Osteocyte (in vitro differentiated cells): ENCODE measurements around the gene FECH. TPM values are rescaled to one million over a fixed set of nuclear protein-coding genes. Genes with fewer than 3 reads are reported as not detected.

ENCODE experiments used
- DNase-seq: peaks from one replicate; pipeline ENCODE4 v3.0.0; 2021; ENCODE audit warnings: mixed read lengths; ENCODE audit not compliant: unreplicated experiment; ENCODE audit errors: extremely low spot score
- H3K27ac Mint-ChIP-seq: one replicate; pipeline ENCODE4 v1.8.0; 2021; ENCODE audit warnings: mild to moderate bottlenecking, mixed read lengths; ENCODE audit not compliant: unreplicated experiment
- H3K27me3 Mint-ChIP-seq: one replicate; pipeline ENCODE4 v1.8.0; 2021; ENCODE audit warnings: mixed read lengths; ENCODE audit not compliant: unreplicated experiment
- H3K36me3 Mint-ChIP-seq: one replicate; pipeline ENCODE4 v1.8.0; 2021; ENCODE audit warnings: mixed read lengths; ENCODE audit not compliant: unreplicated experiment
- H3K4me1 Mint-ChIP-seq: one replicate; pipeline ENCODE4 v1.8.0; 2021; ENCODE audit warnings: mixed read lengths; ENCODE audit not compliant: unreplicated experiment
- H3K4me3 Mint-ChIP-seq: one replicate; pipeline ENCODE4 v1.8.0; 2021; ENCODE audit warnings: mild to moderate bottlenecking, moderate library complexity, mixed read lengths; ENCODE audit not compliant: unreplicated experiment
- H3K9me3 Mint-ChIP-seq: one replicate; pipeline ENCODE4 v1.8.0; 2021; ENCODE audit warnings: mixed read lengths; ENCODE audit not compliant: unreplicated experiment
- total RNA-seq: library from RNA; stranded (reverse); gene quantifications from 2 replicates; pipeline ENCODE4 v1.2.1, GENCODE V29; 2021
- TF ChIP-seq, protein P1 (sequence below): fragments of 200-600 bp; sonication (generic); IDR thresholded peaks from 2 replicates; pipeline ENCODE4 v1.5.0; 2021; ENCODE audit warnings: antibody characterized with exemption, mild to moderate bottlenecking, moderate library complexity

The FECH gene
- total RNA-seq, 1 donor from 2014 or later = 31.8 TPM

DNA sequence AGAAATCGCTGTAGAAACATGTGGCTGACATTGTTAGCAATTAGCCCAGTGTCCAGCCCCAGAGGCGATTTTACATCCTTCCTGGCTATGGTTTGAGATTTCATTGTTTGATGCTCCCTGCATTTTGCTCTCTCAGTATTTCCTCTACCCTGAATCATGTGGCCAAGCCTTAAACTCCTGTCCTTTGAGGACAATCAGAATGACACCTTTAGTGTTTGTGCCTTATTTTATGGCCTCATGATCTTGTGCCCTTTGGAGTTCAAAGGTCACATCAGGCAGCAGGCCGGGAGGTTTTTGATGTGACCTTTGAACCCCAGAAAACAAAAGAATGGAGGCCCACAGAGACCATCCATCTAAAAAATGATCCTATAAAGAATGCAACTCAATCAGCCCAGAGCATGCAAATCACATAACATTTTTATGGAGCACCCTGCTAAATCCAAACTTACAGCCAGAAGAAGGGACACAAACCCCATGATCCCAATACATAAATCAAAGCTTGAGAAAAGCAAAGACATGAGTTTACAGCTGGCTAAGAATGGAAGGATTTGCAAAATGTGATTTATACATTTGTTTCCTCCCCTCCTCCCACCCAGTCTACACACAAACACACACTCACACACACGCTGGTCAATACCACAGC is 52.5 kb downstream of the FECH start:
- no peak overlapping the region for H3K4me3 Mint-ChIP-seq
- peaks cover 21% of the 10 kb centered on the region for H3K27me3 Mint-ChIP-seq
- H3K4me1 Mint-ChIP-seq = peaks cover 14% of the 10 kb centered on the region
- no peak overlapping the region for H3K27ac Mint-ChIP-seq
- TF ChIP-seq, protein P1, sequence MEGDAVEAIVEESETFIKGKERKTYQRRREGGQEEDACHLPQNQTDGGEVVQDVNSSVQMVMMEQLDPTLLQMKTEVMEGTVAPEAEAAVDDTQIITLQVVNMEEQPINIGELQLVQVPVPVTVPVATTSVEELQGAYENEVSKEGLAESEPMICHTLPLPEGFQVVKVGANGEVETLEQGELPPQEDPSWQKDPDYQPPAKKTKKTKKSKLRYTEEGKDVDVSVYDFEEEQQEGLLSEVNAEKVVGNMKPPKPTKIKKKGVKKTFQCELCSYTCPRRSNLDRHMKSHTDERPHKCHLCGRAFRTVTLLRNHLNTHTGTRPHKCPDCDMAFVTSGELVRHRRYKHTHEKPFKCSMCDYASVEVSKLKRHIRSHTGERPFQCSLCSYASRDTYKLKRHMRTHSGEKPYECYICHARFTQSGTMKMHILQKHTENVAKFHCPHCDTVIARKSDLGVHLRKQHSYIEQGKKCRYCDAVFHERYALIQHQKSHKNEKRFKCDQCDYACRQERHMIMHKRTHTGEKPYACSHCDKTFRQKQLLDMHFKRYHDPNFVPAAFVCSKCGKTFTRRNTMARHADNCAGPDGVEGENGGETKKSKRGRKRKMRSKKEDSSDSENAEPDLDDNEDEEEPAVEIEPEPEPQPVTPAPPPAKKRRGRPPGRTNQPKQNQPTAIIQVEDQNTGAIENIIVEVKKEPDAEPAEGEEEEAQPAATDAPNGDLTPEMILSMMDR = no peak
- no peak for DNase-seq
- H3K36me3 Mint-ChIP-seq = no peaks in the 10 kb centered on the region
- H3K9me3 Mint-ChIP-seq = no peaks in the 10 kb centered on the region

DNA sequence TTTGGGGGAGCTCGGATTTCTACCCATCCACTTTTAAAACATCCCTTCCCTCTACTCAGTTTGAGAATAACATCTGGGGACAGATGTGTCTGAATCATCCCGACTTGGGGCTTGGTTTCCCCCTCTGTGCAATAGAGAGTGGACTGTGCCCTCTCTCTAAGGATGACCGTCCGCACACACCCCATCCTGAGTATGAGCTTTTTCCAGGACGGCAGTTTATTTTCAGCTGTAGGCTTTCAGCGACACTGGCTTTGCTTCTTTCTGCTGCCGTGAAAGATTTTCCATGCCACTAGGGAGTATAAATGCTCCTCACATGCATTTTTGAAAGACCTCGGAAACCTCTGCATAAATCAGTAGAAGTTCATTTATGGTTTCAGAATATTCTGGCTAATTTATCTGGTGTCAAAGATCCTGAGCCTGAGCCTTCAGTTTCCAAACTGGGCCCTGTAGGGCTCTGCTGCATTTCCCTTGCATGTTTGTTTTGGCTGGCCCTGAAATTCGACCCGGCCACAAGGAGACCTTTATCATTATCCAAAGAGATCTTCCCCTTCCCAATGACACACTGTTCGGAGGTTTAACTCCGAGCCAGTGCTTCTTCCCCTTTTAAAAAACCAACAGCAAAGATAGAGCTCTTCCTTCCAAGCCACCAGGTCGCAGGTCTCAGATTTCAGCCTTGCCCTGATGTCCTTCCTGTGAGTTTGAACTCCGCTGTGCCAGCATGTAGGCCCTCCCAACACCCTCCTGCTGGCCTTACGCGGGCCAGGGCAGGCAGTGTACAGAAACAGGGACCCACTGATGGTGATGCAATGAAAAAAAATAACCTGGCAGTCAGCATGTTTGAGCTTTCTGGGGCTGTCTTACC is 53.3 kb downstream of the FECH start:
- Mint-ChIP-seq H3K27ac (no peak overlapping the region), H3K4me3 (no peak overlapping the region), H3K36me3 (no peaks in the 10 kb centered on the region), H3K27me3 (peaks cover 24% of the 10 kb centered on the region), H3K9me3 (no peaks in the 10 kb centered on the region), H3K4me1 (peaks cover 14% of the 10 kb centered on the region)
- no peak for DNase-seq
- TF ChIP-seq, protein P1 = no peak

DNA sequence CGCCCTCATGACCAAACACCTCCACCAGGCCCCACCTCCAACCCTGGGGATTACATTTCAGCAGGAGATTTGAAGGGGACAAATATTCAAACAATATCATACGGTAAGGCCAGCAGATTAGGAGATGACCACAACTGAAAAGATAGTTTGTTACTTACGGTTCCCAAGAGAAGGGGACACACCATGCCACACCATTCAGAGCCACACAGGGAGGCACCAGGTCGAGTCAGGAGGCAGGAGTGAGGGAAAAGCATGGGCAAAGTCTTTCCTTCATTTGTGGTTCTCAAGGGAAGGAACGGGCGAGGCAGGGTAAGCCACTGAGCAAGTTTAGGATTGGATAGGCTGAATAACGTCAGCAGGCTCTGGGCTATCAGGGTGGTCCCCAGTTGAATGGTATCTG is 57.4 kb downstream of the FECH start:
- Mint-ChIP-seq H3K9me3 (no peaks in the 10 kb centered on the region), H3K36me3 (no peaks in the 10 kb centered on the region), H3K27ac (no peak overlapping the region), H3K4me3 (no peak overlapping the region), H3K27me3 (peaks cover 33% of the 10 kb centered on the region), H3K4me1 (peaks cover 14% of the 10 kb centered on the region)
- TF ChIP-seq, protein P1 = no peak
- DNase-seq = no peak

DNA sequence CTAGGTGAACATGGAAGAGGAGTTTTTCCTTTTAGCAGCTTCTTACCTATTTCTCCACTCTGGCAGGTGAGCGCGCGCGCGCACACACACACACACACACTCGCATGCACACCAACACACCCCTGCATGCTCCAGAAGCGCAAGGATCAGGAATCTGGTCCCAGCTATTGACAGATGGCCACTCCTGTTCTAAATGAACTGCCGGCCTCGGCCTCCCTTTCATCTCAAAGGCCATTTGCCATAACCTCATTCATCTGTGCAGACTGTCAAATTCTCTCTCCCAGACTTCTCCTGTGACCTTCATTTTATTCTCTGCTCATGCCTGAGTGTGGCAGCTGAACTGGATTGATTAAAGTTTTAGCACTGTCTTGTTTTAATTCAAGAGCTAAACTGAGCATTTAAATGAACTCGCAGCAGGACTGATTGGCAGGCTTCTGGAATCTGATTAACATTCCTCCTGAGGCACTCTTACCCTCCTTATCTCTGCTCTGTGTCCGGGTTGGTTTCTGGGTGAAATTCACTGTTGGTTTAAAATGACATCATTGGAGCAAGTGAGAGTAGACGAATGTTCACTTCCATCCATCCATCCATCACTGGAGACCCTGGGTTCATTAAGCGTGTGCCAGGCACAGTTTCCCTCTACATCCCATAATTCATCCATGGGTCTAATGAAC is 58.8 kb downstream of the FECH start:
- TF ChIP-seq, protein P1 = no peak
- Mint-ChIP-seq H3K27ac (no peak overlapping the region), H3K9me3 (no peaks in the 10 kb centered on the region), H3K27me3 (peaks cover 40% of the 10 kb centered on the region), H3K4me1 (peaks cover under 1% of the 10 kb centered on the region), H3K4me3 (no peak overlapping the region), H3K36me3 (no peaks in the 10 kb centered on the region)
- DNase-seq = no peak
